Measurements from ENCODE around the gene RNF212B. TPM values are rescaled to one million over a fixed set of nuclear protein-coding genes. Genes with fewer than 3 reads are reported as not detected.

RNF212B gene
- polyA plus RNA-seq, 1 donor from 2014 or later = not detected

DNA sequence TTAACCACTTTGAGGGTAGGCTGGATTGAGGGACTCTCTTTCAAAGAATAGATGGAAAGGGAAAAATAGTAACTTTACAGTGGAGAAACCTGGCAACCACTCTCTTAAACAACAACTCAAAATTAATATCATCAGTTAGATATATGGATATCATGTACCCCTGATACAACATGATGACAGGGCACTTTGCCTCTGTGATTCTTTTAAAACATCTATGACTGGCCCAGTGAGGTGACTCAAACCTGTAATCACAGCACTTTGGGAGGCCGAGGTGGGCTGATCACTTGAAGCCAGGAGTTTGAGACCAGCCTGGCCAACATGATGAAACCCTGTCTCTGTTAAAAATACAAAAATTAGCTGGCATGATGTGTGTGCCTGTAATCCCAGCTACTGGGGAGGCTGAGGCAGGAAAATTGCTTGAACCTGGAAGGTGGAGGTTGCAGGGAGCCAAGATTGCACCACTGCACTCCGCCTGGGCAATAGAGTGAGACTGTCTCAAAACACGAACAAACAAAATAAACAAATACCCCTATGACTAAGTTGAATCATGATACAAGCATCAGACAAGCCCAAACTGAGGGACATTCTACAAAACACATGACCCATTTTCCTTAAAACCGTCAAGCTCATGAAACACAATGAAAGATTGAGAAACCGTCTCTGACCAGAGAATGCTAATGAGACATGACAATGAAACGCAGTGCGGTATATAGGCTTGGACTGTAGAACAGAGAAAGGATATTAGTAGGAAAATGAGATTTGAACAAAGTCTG, 27.9 kb upstream of the RNF212B start:
- Histone ChIP-seq H3K27me3 (ENCODE audit: insufficient read depth, low read depth, low read length) (no peaks in the 10 kb centered on the region), H3K9ac (ENCODE audit: low read length) (no peak overlapping the region), H3K9me3 (ENCODE audit: low read length) (peaks cover under 1% of the 10 kb centered on the region), H2AFZ (ENCODE audit: low read depth, low read length) (no peak overlapping the region), H3K4me3 (ENCODE audit: low read length) (no peak overlapping the region), H3K36me3 (ENCODE audit: insufficient read depth, low read length) (no peaks in the 10 kb centered on the region), H3K9me2 (ENCODE audit: insufficient read depth, low read length) (no peaks in the 10 kb centered on the region), H3F3A (ENCODE audit: insufficient read depth, low read length, poor library complexity, severe bottlenecking) (no peaks in the 10 kb centered on the region), H3K4me2 (ENCODE audit: low read length) (no peak overlapping the region), H3K79me2 (replicated peaks; ENCODE audit: insufficient read depth, low read length) (no peaks in the 10 kb centered on the region), H3K27ac (ENCODE audit: low read length) (no peak overlapping the region), H4K20me1 (ENCODE audit: insufficient read depth) (no peaks in the 10 kb centered on the region)
- TF ChIP-seq TAF1 (IDR thresholded peaks at IDR 0.05; ENCODE audit: low read depth) = no peak
- no peak for TF ChIP-seq EZH2 (IDR thresholded peaks at IDR 0.05; ENCODE audit: borderline replicate concordance, insufficient read depth, low read length, poor library complexity, severe bottlenecking)
- no peak for TF ChIP-seq EP300 (conservative IDR thresholded peaks at IDR 0.05; ENCODE audit: poor library complexity, severe bottlenecking)
- TF ChIP-seq MXI1 (conservative IDR thresholded peaks at IDR 0.05; ENCODE audit: poor library complexity, severe bottlenecking) = no peak
- TF ChIP-seq, protein P1, sequence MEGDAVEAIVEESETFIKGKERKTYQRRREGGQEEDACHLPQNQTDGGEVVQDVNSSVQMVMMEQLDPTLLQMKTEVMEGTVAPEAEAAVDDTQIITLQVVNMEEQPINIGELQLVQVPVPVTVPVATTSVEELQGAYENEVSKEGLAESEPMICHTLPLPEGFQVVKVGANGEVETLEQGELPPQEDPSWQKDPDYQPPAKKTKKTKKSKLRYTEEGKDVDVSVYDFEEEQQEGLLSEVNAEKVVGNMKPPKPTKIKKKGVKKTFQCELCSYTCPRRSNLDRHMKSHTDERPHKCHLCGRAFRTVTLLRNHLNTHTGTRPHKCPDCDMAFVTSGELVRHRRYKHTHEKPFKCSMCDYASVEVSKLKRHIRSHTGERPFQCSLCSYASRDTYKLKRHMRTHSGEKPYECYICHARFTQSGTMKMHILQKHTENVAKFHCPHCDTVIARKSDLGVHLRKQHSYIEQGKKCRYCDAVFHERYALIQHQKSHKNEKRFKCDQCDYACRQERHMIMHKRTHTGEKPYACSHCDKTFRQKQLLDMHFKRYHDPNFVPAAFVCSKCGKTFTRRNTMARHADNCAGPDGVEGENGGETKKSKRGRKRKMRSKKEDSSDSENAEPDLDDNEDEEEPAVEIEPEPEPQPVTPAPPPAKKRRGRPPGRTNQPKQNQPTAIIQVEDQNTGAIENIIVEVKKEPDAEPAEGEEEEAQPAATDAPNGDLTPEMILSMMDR (IDR thresholded peaks at IDR 0.05; ENCODE audit: poor library complexity, severe bottlenecking) = no peak
- no peak for TF ChIP-seq POLR2AphosphoS5 (IDR thresholded peaks at IDR 0.05)
- TF ChIP-seq, protein P2, sequence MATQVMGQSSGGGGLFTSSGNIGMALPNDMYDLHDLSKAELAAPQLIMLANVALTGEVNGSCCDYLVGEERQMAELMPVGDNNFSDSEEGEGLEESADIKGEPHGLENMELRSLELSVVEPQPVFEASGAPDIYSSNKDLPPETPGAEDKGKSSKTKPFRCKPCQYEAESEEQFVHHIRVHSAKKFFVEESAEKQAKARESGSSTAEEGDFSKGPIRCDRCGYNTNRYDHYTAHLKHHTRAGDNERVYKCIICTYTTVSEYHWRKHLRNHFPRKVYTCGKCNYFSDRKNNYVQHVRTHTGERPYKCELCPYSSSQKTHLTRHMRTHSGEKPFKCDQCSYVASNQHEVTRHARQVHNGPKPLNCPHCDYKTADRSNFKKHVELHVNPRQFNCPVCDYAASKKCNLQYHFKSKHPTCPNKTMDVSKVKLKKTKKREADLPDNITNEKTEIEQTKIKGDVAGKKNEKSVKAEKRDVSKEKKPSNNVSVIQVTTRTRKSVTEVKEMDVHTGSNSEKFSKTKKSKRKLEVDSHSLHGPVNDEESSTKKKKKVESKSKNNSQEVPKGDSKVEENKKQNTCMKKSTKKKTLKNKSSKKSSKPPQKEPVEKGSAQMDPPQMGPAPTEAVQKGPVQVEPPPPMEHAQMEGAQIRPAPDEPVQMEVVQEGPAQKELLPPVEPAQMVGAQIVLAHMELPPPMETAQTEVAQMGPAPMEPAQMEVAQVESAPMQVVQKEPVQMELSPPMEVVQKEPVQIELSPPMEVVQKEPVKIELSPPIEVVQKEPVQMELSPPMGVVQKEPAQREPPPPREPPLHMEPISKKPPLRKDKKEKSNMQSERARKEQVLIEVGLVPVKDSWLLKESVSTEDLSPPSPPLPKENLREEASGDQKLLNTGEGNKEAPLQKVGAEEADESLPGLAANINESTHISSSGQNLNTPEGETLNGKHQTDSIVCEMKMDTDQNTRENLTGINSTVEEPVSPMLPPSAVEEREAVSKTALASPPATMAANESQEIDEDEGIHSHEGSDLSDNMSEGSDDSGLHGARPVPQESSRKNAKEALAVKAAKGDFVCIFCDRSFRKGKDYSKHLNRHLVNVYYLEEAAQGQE (IDR thresholded peaks at IDR 0.05; ENCODE audit: borderline replicate concordance) = no peak
- TF ChIP-seq RAD21 (conservative IDR thresholded peaks at IDR 0.05) = no peak
- TF ChIP-seq SMC3 (conservative IDR thresholded peaks at IDR 0.05; ENCODE audit: poor library complexity) = no peak

DNA sequence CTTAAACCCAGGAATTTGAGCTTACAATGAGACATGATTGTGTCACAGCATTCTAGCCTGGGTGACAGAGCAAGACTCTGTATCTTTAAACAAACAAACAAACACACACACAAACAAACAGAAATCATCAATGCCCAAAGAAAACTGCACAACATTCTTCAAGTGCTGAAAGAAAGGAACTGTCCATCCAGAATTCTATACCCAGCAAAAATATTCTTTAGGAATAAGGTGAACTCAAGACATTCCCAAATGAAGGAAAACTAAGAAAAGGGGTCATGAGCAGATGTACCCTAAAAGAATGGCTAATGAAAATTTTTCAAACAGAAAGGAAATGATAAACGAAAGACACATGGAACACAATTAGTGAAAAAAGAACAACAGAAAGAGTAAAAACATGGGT, 22.3 kb upstream of the RNF212B start:
- H3K27me3 ChIP-seq (ENCODE audit: insufficient read depth, low read depth, low read length) = no peaks in the 10 kb centered on the region
- no peak overlapping the region for H3K27ac ChIP-seq (ENCODE audit: low read length)
- no peaks in the 10 kb centered on the region for H3K9me2 ChIP-seq (ENCODE audit: insufficient read depth, low read length)
- H4K20me1 ChIP-seq (ENCODE audit: insufficient read depth) = no peaks in the 10 kb centered on the region
- H2AFZ ChIP-seq (ENCODE audit: low read depth, low read length) = no peak overlapping the region
- H3K4me2 ChIP-seq (ENCODE audit: low read length) = no peak overlapping the region
- H3K4me3 ChIP-seq (ENCODE audit: low read length) = no peak overlapping the region
- H3K79me2 ChIP-seq (replicated peaks; ENCODE audit: insufficient read depth, low read length) = no peaks in the 10 kb centered on the region
- H3K9ac ChIP-seq (ENCODE audit: low read length) = no peak overlapping the region
- H3K36me3 ChIP-seq (ENCODE audit: insufficient read depth, low read length) = no peaks in the 10 kb centered on the region
- peaks cover 4% of the 10 kb centered on the region for H3K9me3 ChIP-seq (ENCODE audit: low read length)
- TF ChIP-seq TAF1 (IDR thresholded peaks at IDR 0.05; ENCODE audit: low read depth) (no peak), EZH2 (IDR thresholded peaks at IDR 0.05; ENCODE audit: borderline replicate concordance, insufficient read depth, low read length, poor library complexity, severe bottlenecking) (no peak)
- TF ChIP-seq, protein P1 (IDR thresholded peaks at IDR 0.05; ENCODE audit: poor library complexity, severe bottlenecking) = no peak
- no peaks in the 10 kb centered on the region for H3F3A ChIP-seq (ENCODE audit: insufficient read depth, low read length, poor library complexity, severe bottlenecking)
